Stromal cell of bone marrow (primary cell): Measurements from ENCODE around the gene MAP4K2.
"Not testable (repeated sequence)": the region's sequence is repeated elsewhere in the genome, so short reads cannot be mapped to it uniquely, and the experiment has no call there.

ENCODE experiments used
- DNase-seq: peaks from one replicate; pipeline ENCODE4 v3.0.0-alpha.2; 2012; ENCODE audit warnings: low read depth

The MAP4K2 gene

DNA sequence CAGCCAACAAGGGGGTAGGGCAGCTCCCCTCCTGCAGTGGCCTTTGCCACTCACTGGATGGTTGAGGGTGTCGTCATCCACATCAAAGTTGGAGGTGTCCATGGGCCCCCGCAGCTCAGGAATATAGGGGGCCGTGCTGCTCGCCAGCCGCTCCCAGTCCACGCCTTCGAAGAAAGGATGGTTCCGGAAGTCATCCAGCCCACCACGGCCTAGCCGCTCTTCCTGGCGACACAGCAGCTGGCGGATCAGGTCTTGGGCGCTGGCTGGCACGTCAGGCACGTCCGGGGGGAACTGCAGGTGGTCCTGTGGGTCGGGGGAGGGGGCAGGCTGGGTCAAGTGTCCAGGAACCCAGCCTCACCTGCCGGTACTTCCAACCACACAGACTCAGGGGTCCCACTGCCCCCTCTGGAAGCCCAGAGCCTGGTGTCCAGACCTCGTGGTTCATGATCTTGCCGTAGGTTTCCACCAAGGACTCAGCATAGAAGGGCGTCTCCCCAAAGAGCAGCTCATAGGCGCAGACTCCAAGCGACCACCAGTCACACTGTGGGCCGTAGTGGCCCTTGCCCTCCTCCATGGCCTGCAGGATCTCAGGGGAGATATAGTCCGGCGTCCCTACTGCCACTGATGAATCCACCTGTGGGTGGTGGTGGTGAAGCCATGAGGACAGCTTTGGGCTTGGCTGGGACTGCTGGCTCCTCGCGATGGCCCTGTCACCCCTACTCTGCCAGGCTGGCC, 35.8 kb upstream of the MAP4K2 start:
- DNase-seq: no peak

DNA sequence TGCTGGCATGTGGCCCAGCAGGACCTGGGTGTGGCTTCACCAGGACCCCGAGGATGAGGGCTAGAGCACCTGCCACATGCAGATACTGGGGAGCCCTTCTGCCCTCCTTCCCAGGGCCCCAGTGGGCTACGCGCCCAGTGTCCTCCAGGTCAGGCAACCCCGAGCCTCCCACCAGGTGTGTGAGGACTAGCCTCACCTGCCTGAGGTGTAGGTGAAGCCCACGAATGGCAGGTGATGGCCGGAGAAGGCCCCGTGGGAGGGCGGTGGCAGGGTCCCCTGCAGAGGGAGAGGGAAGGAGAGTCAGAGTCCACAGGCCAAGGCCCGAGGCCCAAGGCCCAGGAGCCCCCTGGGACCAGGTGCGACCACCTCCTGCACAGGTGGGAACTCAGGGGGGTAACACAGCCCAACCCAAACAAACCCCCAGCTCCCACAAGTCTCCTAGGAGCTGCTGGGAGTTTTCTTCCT, 34.9 kb upstream of the MAP4K2 start:
- DNase-seq: no peak

DNA sequence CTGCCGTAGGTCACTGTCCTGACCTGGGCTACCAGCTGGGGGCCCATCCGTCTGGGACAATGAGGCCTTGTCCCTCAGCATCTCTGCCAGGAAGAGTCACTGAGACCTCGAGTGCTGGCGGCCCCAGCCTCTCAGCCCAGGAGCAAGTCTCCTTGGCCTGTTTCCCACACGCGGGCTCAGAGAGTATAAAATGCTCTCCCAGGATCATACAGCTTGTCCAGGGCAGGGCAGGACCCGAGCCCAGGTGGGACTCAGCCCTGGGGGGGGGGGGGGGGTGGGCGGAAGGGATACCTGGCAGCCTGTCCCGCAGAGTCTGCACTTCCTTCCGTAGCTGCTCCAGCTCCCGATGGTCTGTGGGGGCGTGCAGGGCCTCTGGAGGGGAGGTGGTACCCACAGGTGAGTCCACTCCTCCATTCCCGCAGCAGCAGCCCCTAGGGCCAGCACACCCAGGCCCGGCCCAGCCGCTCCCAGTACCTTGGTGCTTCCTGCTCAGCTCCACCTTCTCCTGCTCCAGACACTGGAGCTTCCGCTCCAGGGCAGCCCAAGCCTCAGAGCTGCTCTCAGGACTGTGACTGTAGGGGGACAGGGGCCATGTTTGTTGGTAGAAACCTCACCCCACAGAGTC, 33.5 kb upstream of the MAP4K2 start:
- no peak for DNase-seq

DNA sequence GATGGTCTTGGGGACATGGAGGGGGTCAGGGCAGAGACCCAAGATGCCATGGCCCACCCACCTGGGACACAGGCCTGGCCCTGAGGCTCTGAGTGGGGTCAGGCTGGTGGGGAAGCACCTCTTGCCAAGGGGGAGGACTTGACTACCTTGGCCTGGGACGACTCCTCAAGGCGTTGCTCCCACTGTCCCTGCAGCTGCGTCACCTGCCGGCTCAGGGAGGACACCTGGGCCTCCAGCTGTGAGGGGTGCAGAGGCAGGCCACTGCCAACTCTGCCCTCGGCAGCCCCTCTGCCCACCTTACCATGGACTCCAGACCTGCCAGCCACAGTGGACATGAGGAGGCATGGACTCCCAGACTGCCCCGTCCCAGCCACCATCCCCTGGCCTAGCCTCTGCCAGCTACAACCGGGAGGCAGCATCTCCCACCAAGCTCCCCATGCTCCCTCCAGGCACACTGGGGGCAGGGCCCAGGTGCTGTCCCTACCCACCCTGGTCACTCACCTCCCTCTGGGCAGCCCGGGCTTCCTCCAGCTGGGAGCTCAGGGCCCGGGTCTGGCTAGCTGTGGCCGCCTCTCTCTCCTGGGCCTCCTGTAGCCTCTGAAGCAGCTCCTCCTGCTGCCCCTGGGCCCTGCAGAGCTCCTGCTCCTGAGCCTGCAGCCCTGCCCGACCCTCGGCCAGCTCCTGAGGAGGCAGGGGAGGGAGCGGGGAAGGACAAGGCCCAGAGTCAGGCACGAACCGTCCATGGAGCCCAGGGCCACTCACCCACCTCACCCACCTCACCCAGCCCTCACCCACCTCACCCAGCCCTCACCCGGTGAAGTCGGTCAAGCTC, 32.8 kb upstream of the MAP4K2 start:
- DNase-seq: no peak

DNA sequence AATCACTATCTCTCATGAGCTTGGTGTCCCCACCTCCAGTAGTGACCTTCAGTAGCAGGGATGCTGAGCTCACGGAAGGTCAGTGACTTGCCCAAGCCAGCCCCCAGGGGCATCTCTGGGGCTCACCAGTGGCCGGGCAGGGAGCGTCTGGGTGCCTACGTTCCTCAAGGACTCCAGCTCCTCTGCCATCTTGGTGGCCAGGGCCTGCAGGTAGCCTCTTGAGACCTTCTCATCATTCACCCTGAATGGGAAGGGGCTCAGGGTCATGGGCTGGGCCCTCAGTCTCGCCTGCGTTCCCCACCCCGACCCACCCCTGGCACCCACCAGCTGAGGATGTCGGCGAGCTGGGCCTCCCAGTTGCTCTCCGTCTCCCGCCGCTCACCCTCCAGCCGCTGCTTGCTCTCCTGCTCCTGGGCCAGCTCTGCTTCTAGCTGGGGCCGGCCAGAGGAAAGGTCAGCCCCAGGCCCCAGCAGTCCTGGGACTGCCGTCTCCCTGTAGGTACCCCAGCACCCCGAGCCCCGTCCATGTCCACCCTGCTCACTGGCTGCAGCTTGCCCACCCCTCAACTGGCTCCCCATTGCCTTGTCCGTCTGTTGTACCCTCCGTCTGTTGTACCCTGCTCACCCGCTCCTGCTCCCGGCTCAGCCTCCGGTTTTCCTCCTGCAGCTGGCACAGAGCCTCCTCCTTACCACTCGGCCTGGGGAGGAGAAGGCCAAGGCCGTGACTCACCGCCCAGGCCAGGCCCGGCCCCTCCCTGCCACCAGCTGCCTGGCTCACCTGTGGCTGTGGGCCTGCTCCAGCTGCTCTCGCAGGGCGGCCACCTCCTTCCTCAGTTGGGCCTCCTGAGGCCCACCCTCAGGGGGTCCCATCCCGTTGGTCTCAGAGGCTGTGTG, 32.0 kb upstream of the MAP4K2 start:
- DNase-seq: no peak

DNA sequence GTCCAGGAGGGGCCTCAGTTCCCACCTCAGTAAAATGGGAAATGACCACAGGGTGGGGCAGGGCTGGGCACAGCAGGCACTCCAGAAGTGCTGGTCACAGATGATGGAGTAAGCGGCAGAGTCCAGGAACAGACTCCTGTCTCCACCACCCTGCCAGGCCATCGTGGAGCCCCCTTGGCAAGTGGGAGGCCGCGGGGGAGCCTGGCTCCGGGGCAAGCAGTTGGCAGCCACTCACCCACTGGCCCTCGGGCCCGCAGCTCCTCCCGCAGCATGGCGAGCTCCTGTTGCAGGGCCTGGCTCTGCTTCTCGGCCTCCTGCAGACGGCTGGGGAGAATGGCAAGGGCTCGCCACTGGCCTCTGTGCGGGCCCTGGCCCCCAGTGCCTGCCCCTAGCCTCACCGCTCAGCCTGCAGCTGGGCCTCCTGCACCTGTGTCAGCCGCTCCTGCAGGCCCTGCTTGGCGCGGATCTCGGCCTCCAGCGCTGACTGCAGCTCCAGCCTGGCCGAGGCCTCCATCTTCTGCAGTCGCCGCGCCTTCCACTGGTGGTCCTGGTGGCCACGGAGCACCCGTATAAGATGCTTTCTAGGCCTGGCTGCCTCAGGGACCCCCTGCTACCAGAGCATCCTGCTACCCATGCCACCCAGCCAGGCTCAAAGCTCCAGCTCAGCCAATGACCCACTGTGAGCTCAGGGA, 31.2 kb upstream of the MAP4K2 start:
- no peak for DNase-seq

DNA sequence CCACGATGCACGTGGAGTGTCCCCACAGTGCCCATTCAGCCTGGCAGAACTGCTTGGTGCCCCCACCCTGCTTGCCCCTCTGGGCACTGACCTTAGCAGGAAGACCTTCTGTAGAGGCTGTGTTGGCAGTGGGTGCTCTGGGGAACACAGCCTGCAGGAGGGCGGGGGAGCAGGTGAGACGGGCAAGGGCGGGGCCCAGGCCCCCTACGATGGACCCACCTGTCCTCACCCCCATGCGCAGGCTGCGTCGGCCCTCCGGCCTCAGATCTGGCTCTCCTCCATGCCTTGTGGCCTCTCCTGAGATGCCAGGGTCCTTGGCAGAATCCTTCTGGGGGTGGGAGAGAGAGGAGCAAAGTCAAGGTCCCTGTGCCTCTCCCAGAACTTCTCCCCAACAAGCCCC, 30.5 kb upstream of the MAP4K2 start:
- DNase-seq: no peak

DNA sequence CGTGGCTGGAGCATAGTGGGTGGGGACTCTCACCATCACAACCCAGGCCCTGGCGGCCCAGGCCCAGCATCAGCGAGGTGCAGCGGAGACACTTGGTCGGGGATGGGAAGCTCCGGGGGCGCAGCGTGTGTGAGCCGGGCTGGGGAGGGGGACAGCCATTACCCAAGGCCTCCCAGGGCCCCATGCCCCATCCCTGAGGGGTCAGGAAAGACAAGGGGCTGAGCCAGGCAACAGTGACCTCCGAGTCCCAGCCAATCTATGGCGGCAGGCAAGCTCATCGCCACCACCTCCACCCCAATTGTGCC, 30.1 kb upstream of the MAP4K2 start:
- DNase-seq: no peak

DNA sequence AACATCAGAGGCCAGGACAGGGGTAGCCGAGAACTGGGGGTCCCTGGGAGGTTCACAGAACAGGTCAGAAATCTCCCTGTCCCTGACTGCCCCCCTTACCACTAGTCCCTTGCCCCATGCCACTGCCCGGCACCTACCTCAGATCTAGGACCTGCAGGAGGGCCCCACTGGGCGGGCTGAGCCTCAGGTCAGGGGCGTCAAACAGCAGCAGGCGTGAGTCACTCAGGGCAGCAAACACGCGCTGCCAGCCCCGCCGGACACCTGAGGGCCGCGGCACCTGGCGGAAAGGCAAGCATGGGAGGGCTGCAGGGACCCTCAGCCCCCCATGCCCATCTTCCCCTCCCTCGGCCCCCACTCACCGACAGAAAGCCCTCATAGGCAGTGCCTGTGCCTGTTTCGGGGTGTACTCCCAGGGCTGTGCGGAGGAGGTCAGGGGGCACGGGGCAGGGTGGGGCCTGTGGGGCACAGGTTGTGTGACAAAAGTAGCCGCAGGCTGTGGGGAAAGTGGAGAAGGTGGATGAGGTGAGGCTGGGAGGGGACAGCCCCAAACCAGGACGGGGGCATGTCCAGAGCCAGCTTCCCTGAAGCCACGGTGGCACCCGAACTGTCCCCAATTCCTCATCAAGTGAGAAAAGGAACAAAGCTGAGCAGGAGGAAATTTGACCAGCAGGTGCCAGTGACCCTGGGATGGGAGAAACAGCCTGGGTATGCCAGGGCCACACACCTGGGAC, 29.6 kb upstream of the MAP4K2 start:
- DNase-seq: no peak

DNA sequence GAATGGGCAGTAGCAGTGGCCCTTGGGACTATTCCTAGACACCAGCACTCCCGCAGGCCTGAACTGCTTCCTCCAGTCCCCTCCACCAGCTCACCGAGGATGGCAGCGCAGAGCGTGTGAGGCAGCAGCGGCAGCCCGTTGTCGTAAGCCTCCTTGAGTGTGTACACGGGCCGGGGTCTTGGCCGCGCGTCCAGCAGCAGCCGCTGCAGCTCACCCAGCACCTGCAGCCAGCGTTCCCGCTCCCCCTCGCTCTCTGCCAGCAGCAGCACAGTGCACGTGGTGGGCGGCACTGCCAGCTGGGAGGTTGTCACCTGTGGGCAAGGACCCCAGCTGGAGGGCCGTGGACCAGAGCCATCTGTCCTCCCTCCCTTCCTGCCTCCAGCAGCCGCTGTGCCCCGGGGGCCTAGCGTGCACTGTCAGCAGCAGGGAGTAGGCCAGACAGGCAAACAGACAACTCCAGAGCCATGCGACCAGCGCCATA, 28.4 kb upstream of the MAP4K2 start:
- DNase-seq: no peak

DNA sequence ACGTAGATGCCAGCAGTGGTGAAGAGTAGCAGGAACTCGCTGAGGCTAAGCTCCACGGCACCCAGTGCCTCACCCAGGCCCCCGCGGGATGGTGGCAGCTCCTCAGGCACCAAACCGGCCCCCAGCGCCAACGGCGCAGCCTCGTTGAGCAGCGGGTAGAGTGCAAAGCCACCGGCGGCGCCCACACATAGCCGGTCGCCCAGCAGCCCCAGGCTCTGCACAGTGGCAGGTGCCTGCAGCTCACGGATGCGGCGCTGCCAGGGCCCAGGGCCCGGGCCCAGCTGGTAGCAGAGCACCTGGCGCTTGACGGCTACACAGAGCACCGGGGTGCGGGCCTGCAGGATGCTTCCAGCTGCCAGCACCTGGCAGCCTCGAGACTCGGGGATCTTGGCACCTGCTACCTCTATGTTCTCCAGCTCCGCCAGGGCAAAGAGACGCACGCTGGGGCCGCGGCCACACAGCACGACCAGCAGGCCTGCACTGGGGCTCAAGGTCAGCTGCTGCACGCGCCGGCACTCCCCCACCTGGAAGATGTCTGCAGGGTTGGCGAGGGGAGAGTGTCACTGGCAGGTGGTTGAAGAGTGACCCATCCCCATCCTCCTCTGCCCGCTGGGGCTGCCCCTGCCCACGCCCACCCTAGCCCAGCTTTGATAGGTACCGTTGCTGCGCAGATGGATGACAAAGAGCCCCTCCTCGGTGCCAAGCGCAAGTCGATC, 26.7 kb upstream of the MAP4K2 start:
- DNase-seq: no peak

DNA sequence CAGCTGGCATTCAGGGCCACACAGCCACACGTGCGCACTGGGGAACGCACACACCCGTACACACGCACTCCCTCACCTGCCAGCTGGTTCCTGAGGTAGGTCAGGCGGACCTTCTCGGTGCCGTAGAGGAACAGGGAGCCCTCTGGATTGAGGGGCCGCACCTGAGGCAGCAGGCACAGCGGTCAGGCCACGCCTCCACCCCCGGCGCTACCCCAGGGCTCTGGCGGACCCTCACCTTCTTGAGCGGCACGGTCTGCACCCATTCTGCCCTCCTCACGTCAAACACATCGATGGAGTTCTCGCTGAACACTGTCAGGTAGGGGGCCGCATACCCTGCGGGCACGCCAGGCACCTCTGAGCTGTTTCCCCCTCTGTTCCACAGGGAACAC, 24.4 kb upstream of the MAP4K2 start:
- DNase-seq: no peak

DNA sequence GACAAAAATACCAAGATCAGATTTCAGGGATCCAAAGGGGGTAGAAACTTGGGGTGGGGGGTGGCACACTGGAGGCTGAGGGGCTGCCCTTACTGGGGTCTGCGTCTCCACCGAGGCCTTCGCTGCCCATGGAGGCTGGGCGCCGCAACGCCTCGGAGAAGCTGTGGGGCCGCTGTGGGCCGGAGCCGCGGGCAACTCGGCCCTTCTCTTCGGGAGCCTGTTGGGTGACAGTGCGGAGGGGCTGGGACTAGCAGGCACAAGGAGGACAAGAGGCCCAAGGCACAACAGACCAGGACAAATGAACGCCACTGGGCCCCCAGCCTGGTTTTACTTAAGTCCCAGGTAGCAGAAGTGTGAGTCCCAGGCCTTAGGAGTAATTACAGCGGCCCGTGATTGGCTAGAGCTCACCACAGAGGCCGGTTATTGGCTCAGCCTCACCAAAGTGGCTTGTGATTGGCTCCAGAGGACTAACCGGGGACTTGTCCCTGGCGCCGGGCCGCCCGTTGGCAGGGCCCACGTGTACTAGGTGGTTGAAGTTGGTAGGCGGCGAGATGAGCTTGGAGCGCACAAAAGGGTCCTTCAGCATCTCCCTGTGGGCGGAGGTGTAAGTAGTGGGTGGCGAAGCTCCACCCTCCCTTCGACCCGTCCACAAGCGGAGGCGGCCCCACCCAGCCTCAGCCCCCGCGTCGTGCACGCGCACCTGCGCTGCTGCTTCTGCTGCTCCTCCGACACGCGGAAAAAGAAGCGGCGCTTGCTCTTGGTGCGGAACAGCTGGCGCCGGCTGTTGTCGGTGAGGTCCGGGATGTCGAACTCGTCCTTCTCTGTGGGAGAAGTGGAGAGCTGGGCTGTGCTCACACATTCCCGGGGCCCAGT, 23.8 kb upstream of the MAP4K2 start:
- DNase-seq: no peak

DNA sequence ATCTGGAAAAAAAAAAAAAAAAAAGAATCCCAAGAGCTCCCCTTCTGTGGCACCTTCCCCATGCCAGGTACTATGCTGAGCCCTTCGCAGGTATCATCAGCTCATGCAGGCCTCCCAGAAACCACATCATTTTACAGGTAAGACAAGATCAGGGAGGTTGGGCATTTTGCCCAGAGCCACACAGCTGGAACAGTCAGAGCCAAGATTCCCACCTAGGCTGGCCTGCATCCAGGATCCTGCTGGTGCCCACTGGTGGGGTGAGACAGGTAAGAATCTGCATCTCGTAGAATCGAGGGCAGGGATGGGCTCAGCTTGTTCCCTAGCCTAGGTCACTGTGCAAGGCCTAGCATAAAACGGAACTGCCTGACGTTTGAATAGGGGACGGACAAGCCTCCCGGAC, 23.0 kb upstream of the MAP4K2 start:
- DNase-seq: no peak

DNA sequence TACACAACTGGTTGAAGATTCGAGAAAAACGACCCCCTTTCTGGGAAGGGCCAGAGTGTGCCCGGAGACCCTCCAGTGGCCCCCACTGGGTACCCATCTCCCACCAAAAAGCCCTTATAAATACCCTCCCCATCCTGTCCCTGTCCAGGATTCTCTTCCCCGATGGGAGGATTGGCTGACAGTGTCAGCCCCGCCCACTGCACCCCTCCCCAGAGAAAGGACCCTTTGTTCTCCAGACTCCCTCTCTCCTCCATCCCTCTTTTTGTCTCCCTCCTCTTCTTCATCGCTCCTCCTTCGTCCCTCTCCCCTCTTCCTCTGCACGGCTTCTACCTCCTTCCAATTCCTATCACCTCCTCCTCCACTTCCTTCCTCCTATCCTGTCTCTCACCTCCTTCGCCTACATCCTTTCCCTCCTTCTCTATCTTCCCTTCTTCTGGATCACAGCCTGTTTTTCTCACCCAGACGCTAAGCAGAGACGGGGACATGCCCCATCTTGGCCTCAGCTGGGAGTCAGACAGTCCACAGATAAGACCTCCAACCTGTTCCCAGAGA, 20.6 kb upstream of the MAP4K2 start:
- no peak for DNase-seq

DNA sequence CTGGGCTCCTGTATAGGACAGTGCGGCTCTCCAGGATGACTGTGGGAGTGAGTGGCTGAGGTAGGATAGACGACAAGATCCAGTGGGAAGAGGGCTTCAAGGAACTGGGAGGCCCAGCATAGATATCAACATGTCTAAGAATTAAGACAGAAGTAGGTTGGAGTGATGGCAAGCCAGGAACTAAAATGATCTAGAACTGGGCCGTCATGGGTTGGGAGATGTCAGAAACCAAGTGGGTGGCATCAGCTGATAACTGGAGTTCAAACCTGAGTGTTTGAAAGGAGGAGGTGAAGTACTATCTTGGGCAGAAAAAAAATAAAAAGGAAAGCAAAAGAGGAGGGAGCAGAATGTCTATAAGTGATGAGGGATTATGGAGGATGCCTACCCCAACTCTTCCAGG, 14.5 kb upstream of the MAP4K2 start:
- no peak for DNase-seq

DNA sequence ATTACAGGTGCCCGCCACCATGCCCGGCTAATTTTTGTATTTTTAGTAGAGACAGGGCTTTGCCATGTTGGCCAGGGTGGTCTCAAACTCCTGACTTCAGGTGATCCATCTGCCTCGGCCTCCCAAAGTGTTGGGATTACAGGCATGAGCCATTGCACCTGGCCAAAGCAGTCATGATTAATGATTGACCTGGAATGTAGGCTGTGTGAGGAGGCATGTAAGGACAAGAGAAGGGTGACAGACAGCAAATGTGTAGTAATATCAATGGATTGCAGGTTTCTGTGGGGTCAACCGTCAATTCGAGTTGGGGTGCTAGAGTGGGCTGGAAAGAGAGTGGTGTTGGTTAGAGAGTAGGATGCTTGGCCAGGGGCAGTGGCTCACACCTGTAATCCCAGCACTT, 12.4 kb upstream of the MAP4K2 start:
- DNase-seq: not testable (repeated sequence)

DNA sequence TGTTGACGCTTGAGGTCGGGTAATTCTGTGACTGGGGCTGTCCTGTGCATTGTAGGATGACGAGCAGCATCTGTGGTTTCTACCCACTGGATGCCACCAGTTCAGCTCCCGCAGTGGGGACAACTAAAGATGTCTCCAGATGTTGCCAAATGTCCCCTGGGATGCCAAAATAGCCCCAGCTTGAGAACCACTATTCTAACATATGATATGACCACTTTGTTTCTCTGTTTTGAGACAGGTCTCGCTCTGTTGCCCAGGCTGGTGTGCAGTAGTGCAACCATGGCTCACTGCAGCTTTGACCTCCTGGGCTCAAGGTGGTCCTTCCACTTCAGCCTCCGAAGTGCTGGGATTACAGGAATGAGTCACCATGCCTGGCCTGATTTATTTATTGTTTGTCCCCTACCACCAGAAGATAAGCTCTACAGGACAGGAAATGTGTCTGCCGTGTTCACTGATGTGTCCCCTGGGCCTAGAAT, 11.7 kb upstream of the MAP4K2 start:
- no peak for DNase-seq

DNA sequence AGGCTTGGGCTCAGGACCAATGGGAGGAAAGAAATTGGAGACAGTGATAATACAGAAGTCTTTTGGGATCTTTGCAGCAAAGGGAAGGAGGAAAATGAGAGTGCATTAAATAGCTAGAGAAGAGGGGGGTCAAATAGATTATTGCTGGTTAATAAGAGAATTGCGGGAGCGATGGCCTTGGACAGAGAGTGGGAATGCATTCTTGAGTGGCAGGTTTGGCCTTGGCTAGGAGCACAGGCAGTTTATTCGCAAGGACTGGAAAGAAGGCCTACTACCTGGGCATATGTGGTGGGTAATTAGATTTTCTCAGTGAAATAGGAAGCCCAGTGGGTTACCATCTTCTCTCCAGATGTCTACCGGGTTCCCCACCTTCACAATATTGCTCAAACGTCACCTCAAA, 10.8 kb upstream of the MAP4K2 start:
- DNase-seq: no peak
